Heart right ventricle (tissue), 16 donors: ENCODE results near the gene OR2AE1. TPM values are rescaled to one million over a fixed set of nuclear protein-coding genes. Genes with fewer than 3 reads are reported as not detected.

Experiments used
- ATAC-seq, 8 donors: fragments of 200-7000 bp; cut with Tn5 transposase; one replicate each; pipeline ENCODE4 v1.9.1; 2020; ENCODE audit warnings: mild to moderate bottlenecking in 8 of 8, moderate library complexity in 8 of 8, moderate number of reproducible peaks in 1 of 8
- DNase-seq, 2 donors: peaks; one replicate each; pipeline ENCODE4 v3.0.0-alpha.2; 2020
- H3K27ac ChIP-seq, 10 donors: fragments of 200-600 bp; sonication (generic) in 2 of 10; one replicate each; pipeline versions ENCODE4 v1.5.0 to v1.8.0; 2020 to 2022; ENCODE audit warnings: mild to moderate bottlenecking in 3 of 10
- H3K27me3 ChIP-seq, 7 donors: fragments of 200-600 bp; one replicate each; pipeline ENCODE4 v1.8.0; 2021 to 2022; ENCODE audit warnings: mild to moderate bottlenecking in 2 of 7
- H3K36me3 ChIP-seq, 9 donors: fragments of 200-600 bp; sonication (generic) in 1 of 9; one replicate each; pipeline versions ENCODE4 v1.5.0 to v1.8.0; 2020 to 2022; ENCODE audit warnings: mild to moderate bottlenecking in 2 of 9
- H3K4me1 ChIP-seq, 9 donors: fragments of 200-600 bp; sonication (generic) in 1 of 9; one replicate each; pipeline versions ENCODE4 v1.5.0 to v1.8.0; 2020 to 2022; ENCODE audit warnings: mild to moderate bottlenecking in 4 of 9
- H3K4me3 ChIP-seq, 10 donors: fragments of 200-600 bp; sonication (generic) in 2 of 10; one replicate each; pipeline versions ENCODE4 v1.5.0 to v1.8.0; 2020 to 2022; ENCODE audit warnings: mild to moderate bottlenecking in 7 of 10, moderate library complexity in 2 of 10
- H3K9me3 ChIP-seq, 11 donors: fragments of 200-600 bp in 10 of 11; sonication (generic) in 2 of 11; one replicate each; pipeline versions ENCODE4 v1.5.0 to v1.8.0; 2013 to 2022; ENCODE audit warnings: mild to moderate bottlenecking in 2 of 11, control low read depth in 1 of 11, moderate library complexity in 1 of 11
- CTCF ChIP-seq, 9 donors: fragments of 200-600 bp; sonication (generic) in 2 of 9; IDR thresholded peaks; one replicate each; pipeline versions ENCODE4 v1.5.0 to v1.8.0; 2021 to 2022; ENCODE audit warnings: antibody characterized with exemption in 9 of 9, mild to moderate bottlenecking in 5 of 9, moderate library complexity in 1 of 9
- WGBS, 2 donors: extraction: QIAGEN DNeasy Blood & Tissue Kit; methylation state at CpG; one replicate each; pipeline ENCODE4 v1.1.7; 2013; ENCODE audit warnings: inconsistent platforms in 1 of 2; 5-methylcytosine and 5-hydroxymethylcytosine counted together
- intact Hi-C, 10 donors: fragments of 100-400 bp; cut with DNase I; formaldehyde crosslinking; loops; one replicate each; pipeline versions ENCODE4 v1.11.1 to v1.14.2; 2022
- polyA plus RNA-seq, 2 donors: library from polyadenylated mRNA; stranded (reverse); fragments of 200-250 nt; gene quantifications; one replicate each; pipeline ENCODE4 v1.2.3, GENCODE V29; 2013
- total RNA-seq, 10 donors: library from RNA; stranded (reverse); fragmentation: NEBNext Ultra II Directional in 3 of 10; extraction: Animal tissue kit (Norgen Biotek cat#: 25700) in 3 of 10; gene quantifications; one replicate each; pipeline versions ENCODE4 v1.2.1 to v1.2.4, GENCODE V29; 2021 to 2023
- donor health status: Arrhythmogenic right ventricular cardiomyopathy.
- donor health status: ischemic (EF 13 %, LVEDD 7.1; RV severe dilation, severe dysfunction).
- donor health status: healthy with polysubstance abuse.
- donor health status: DM: no; HTN: yes; CAD: no.
- donor health status: DM: no; HTN: no; CAD: no.
- donor health status: ischemic (EF 25% LVEDD 6.9; RV normal size, moderate dysfunction).
- donor health status: ischemic (EF 25% LVEDD 5.7; RV mildly dilated, moderate dysfunction).
- donor health status: healthy.
- donor health status: DM: yes; HTN: yes; CAD: no.
- donor health status: Ischemic cardiomyopathy.
- donor health status: ischemic (EF 35%, LVEDD 5.7; RV mildly dilated, moderate dysfunction).
- donor health status: nonischemic (EF 11% LVEDD 7.7; RV severe dilation, severe dysfunction).
- donor health status: DM: yes; HTN: yes; CAD: no.
- donor health status: PGD.
- donor health status: ischemic (EF 29% LVEDD 5.4; RV normal size, mild dysfunction).
- donor health status: nonischemic (EF 23%, LVEDD 6.1; RV moderate dilation, normal function).

The OR2AE1 gene
- total and polyA plus RNA-seq, 12 donors: not detected

- intact Hi-C loops: no loop called here
- H3K9me3 ChIP-seq: no peaks in the 10 kb centered on the region
Measured at GRCh38 chr7:99837649-99838361, 39.0 kb downstream of the OR2AE1 start.

GRCh38 chr7:99835189-99835588 is 41.6 kb downstream of the OR2AE1 start:
- Histone ChIP-seq H3K27ac (no peak overlapping the region), H3K9me3 (no peaks in the 10 kb centered on the region), H3K27me3 (no peaks in the 10 kb centered on the region), H3K36me3 (no peaks in the 10 kb centered on the region), H3K4me3 (no peak overlapping the region), H3K4me1 (peaks cover 0 to 4% (median 0%) of the 10 kb centered on the region in 9 donors)
- no peak for ATAC-seq
- DNase-seq: no peak
- WGBS, 2 donors: 81 to 91% methylated on average over 4 of the region's 4 CpGs
- intact Hi-C loops: no loop called here
- no peak for TF ChIP-seq CTCF (IDR thresholded peaks at IDR 0.05)

More at GRCh38 chr7:99837649-99838361, 39.0 kb downstream of the OR2AE1 start:
- Histone ChIP-seq H3K27me3 (no peaks in the 10 kb centered on the region), H3K36me3 (no peaks in the 10 kb centered on the region), H3K4me3 (no peak overlapping the region), H3K4me1 (peaks cover 0 to 4% (median 0%) of the 10 kb centered on the region in 9 donors), H3K27ac (no peak overlapping the region)
- no peak for DNase-seq
- 84 to 85% methylated on average over 5 of the region's 5 CpGs for WGBS, 2 donors
- peak in 4 of 9 donors; percentile 11 to 29 (median 20) for TF ChIP-seq CTCF (IDR thresholded peaks at IDR 0.05)
- ATAC-seq: no peak

GRCh38 chr7:99834382-99834781 is 42.5 kb downstream of the OR2AE1 start:
- no peak for DNase-seq
- H3K4me3 ChIP-seq: no peak overlapping the region
- H3K27me3 ChIP-seq: no peaks in the 10 kb centered on the region
- H3K9me3 ChIP-seq: no peaks in the 10 kb centered on the region
- 78 to 89% methylated on average over 2 of the region's 2 CpGs for WGBS, 2 donors
- no peak overlapping the region for H3K27ac ChIP-seq
- ATAC-seq: no peak
- no peaks in the 10 kb centered on the region for H3K36me3 ChIP-seq
- peaks cover 0 to 4% (median 0%) of the 10 kb centered on the region in 9 donors for H3K4me1 ChIP-seq
- intact Hi-C loops: no loop called here
- no peak for TF ChIP-seq CTCF (IDR thresholded peaks at IDR 0.05)

GRCh38 chr7:99833289-99833877 is 43.5 kb downstream of the OR2AE1 start:
- intact Hi-C loops: no loop called here
- no peak for ATAC-seq

More at GRCh38 chr7:99833289-99833877, 43.5 kb downstream of the OR2AE1 start:
- no peaks in the 10 kb centered on the region for H3K27me3 ChIP-seq
- H3K27ac ChIP-seq: no peak overlapping the region
- no peaks in the 10 kb centered on the region for H3K36me3 ChIP-seq
- no peak for DNase-seq
- no peak for TF ChIP-seq CTCF (IDR thresholded peaks at IDR 0.05)
- 25 to 27% methylated on average over 8 of the region's 8 CpGs for WGBS, 2 donors
- no peak overlapping the region for H3K4me3 ChIP-seq
- H3K9me3 ChIP-seq: no peaks in the 10 kb centered on the region
- H3K4me1 ChIP-seq: peaks cover 0 to 4% (median 0%) of the 10 kb centered on the region in 9 donors
